Mesothelial cell of epicardium (in vitro differentiated cells): Measurements from ENCODE around the gene KNTC1. TPM values are rescaled to one million over a fixed set of nuclear protein-coding genes. Genes with fewer than 3 reads are reported as not detected.
"Not testable (repeated sequence)": the region's sequence is repeated elsewhere in the genome, so short reads cannot be mapped to it uniquely, and the experiment has no call there.

Source experiments
- DNase-seq, 2 experiments: peaks; one replicate each; pipeline ENCODE4 v3.0.0; 2021; ENCODE audit warnings: low spot score in 2 of 2; ENCODE audit not compliant: unreplicated experiment in 2 of 2
- H3K27ac Mint-ChIP-seq: 2 replicates; pipeline ENCODE4 v1.8.0; 2021; ENCODE audit warnings: mixed read lengths
- H3K27me3 Mint-ChIP-seq: 2 replicates; pipeline ENCODE4 v1.8.0; 2021; ENCODE audit warnings: low read depth, mixed read lengths
- H3K36me3 Mint-ChIP-seq: 2 replicates; pipeline ENCODE4 v1.8.0; 2021; ENCODE audit warnings: mixed read lengths
- H3K4me1 Mint-ChIP-seq: 2 replicates; pipeline ENCODE4 v1.8.0; 2021; ENCODE audit warnings: mixed read lengths
- H3K4me3 Mint-ChIP-seq: 2 replicates; pipeline ENCODE4 v1.8.0; 2021; ENCODE audit warnings: mild to moderate bottlenecking, moderate library complexity, mixed read lengths
- H3K9me3 Mint-ChIP-seq: 2 replicates; pipeline ENCODE4 v1.8.0; 2021; ENCODE audit warnings: mixed read lengths
- CTCF ChIP-seq: fragments of 200-600 bp; sonication (generic); IDR thresholded peaks from one replicate; pipeline ENCODE4 v1.5.0; 2021; ENCODE audit warnings: antibody characterized with exemption; ENCODE audit not compliant: unreplicated experiment
- total RNA-seq: library from RNA; stranded (reverse); gene quantifications from 3 replicates; pipeline ENCODE4 v1.2.1, GENCODE V29; 2021

The KNTC1 gene
- total RNA-seq, 1 donor from 2014 or later: 47.8 TPM

- H3K4me3 Mint-ChIP-seq: no peak overlapping the region
- H3K27me3 Mint-ChIP-seq: no peaks in the 10 kb centered on the region
- H3K27ac Mint-ChIP-seq: no peak overlapping the region
- no peak for TF ChIP-seq CTCF
- no peaks in the 10 kb centered on the region for H3K9me3 Mint-ChIP-seq
- no peaks in the 10 kb centered on the region for H3K4me1 Mint-ChIP-seq
- DNase-seq: no peak
- peaks cover 18% of the 10 kb centered on the region for H3K36me3 Mint-ChIP-seq
Observed at GRCh38 chr12:122571821-122572220, 44.8 kb downstream of the KNTC1 start.

GRCh38 chr12:122583294-122583693 is 56.2 kb downstream of the KNTC1 start:
- H3K36me3 Mint-ChIP-seq: peaks cover 32% of the 10 kb centered on the region

GRCh38 chr12:122584177-122584863 is 57.3 kb downstream of the KNTC1 start:
- no peaks in the 10 kb centered on the region for H3K27me3 Mint-ChIP-seq
- no peak overlapping the region for H3K27ac Mint-ChIP-seq
- H3K4me1 Mint-ChIP-seq: no peaks in the 10 kb centered on the region
- no peak for DNase-seq
- H3K4me3 Mint-ChIP-seq: no peak overlapping the region
- H3K36me3 Mint-ChIP-seq: peaks cover 28% of the 10 kb centered on the region
- TF ChIP-seq CTCF: no peak
- H3K9me3 Mint-ChIP-seq: no peaks in the 10 kb centered on the region

More at GRCh38 chr12:122583294-122583693, 56.2 kb downstream of the KNTC1 start:
- not testable (repeated sequence) for DNase-seq, H3K9me3 Mint-ChIP-seq, H3K4me1 Mint-ChIP-seq, H3K4me3 Mint-ChIP-seq, H3K27ac Mint-ChIP-seq, H3K27me3 Mint-ChIP-seq

- no peak for TF ChIP-seq CTCF
Observed at GRCh38 chr12:122590990-122591389, 63.9 kb downstream of the KNTC1 start.

GRCh38 chr12:122591966-122592365 is 64.9 kb downstream of the KNTC1 start:
- H3K27ac Mint-ChIP-seq, DNase-seq, H3K4me1 Mint-ChIP-seq, H3K4me3 Mint-ChIP-seq, H3K9me3 Mint-ChIP-seq, H3K27me3 Mint-ChIP-seq: not testable (repeated sequence)
- peaks cover 16% of the 10 kb centered on the region for H3K36me3 Mint-ChIP-seq

More at GRCh38 chr12:122590990-122591389, 63.9 kb downstream of the KNTC1 start:
- Mint-ChIP-seq H3K27me3 (no peaks in the 10 kb centered on the region), H3K36me3 (peaks cover 17% of the 10 kb centered on the region), H3K4me3 (no peak overlapping the region), H3K9me3 (no peaks in the 10 kb centered on the region), H3K4me1 (no peaks in the 10 kb centered on the region), H3K27ac (no peak overlapping the region)
- DNase-seq: no peak

GRCh38 chr12:122592543-122592942 is 65.5 kb downstream of the KNTC1 start:
- not testable (repeated sequence) for H3K4me1 Mint-ChIP-seq, DNase-seq, H3K27me3 Mint-ChIP-seq, H3K27ac Mint-ChIP-seq, H3K9me3 Mint-ChIP-seq, H3K4me3 Mint-ChIP-seq
- H3K36me3 Mint-ChIP-seq: peaks cover 16% of the 10 kb centered on the region

- H3K9me3 Mint-ChIP-seq: no peaks in the 10 kb centered on the region
- no peak overlapping the region for H3K27ac Mint-ChIP-seq
- no peaks in the 10 kb centered on the region for H3K4me1 Mint-ChIP-seq
- H3K36me3 Mint-ChIP-seq: peaks cover 18% of the 10 kb centered on the region
- no peaks in the 10 kb centered on the region for H3K27me3 Mint-ChIP-seq
- H3K4me3 Mint-ChIP-seq: no peak overlapping the region
- TF ChIP-seq CTCF: no peak
- DNase-seq: no peak
Observed at GRCh38 chr12:122593910-122594309, 66.9 kb downstream of the KNTC1 start.
